Lung (tissue), 12 donors: Measurements from ENCODE around the gene RBSN. TPM values are rescaled to one million over a fixed set of nuclear protein-coding genes. Genes with fewer than 3 reads are reported as not detected.

ENCODE experiments used
- ATAC-seq: fragments of 200-7000 bp; cut with Tn5 transposase; one replicate; pipeline ENCODE4 v1.9.1; 2020; ENCODE audit warnings: moderate number of reproducible peaks; ENCODE audit not compliant: insufficient read depth, low FRiP score
- DNase-seq, 3 donors: peaks; one replicate each; pipeline ENCODE4 v3.0.0-alpha.2; 2013 to 2017
- H3K27ac ChIP-seq, 2 donors: one replicate each; pipeline ENCODE4 v1.5.1; 2013; ENCODE audit warnings: mild to moderate bottlenecking in 2 of 2, moderate library complexity in 2 of 2, control low read depth in 1 of 2, inconsistent platforms in 1 of 2, low read depth in 1 of 2, low read length in 1 of 2
- H3K27me3 ChIP-seq, 3 donors: one replicate each; pipeline ENCODE4 v1.5.1; 2013; ENCODE audit warnings: low read length in 2 of 3; ENCODE audit not compliant: control insufficient read depth in 3 of 3, insufficient read depth in 3 of 3
- H3K36me3 ChIP-seq, 4 donors: one replicate each; pipeline ENCODE4 v1.5.1; 2013; ENCODE audit warnings: low read length in 4 of 4, mild to moderate bottlenecking in 1 of 4, moderate library complexity in 1 of 4; ENCODE audit not compliant: control insufficient read depth in 4 of 4, insufficient read depth in 4 of 4
- H3K4me1 ChIP-seq, 5 donors: one replicate each; pipeline ENCODE4 v1.5.1; 2013; ENCODE audit warnings: low read length in 5 of 5, mild to moderate bottlenecking in 2 of 5, moderate library complexity in 1 of 5; ENCODE audit not compliant: control insufficient read depth in 5 of 5, insufficient read depth in 5 of 5
- H3K4me3 ChIP-seq: one replicate; pipeline ENCODE4 v1.5.1; 2013; ENCODE audit warnings: mild to moderate bottlenecking, control low read depth, moderate library complexity
- H3K9ac ChIP-seq, 2 donors: one replicate each; pipeline ENCODE4 v1.5.1; 2013; ENCODE audit warnings: low read length in 2 of 2, control low read depth in 1 of 2; ENCODE audit not compliant: insufficient read depth in 1 of 2
- H3K9me3 ChIP-seq, 4 donors: one replicate each; pipeline ENCODE4 v1.5.1; 2013; ENCODE audit warnings: low read length in 3 of 4, mild to moderate bottlenecking in 1 of 4, moderate library complexity in 1 of 4; ENCODE audit not compliant: control insufficient read depth in 4 of 4, insufficient read depth in 3 of 4
- WGBS, 2 donors: extraction: QIAGEN DNeasy Blood & Tissue Kit; methylation state at CpG; one replicate each; pipeline ENCODE4 v1.1.7; 2013; 5-methylcytosine and 5-hydroxymethylcytosine counted together
- polyA plus RNA-seq, 2 donors: library from polyadenylated mRNA; stranded (reverse); fragments of 200-250 nt; gene quantifications; one replicate each; pipeline ENCODE4 v1.2.1, GENCODE V29; 2013
- total RNA-seq, 2 donors: library from RNA; depleted of rRNA in 1 of 2; stranded (reverse); fragments of >200 nt in 1 of 2; gene quantifications; one replicate each; pipeline ENCODE4 v1.2.1, GENCODE V29; 2014 to 2021
- TF ChIP-seq, protein P1 (sequence below): IDR thresholded peaks from 2 replicates; pipeline ENCODE4 v1.5.1; 2012; ENCODE audit warnings: mild to moderate bottlenecking; ENCODE audit errors: control extremely low read depth, extremely low read depth
- donor health status: control.
- donor health status: control.
- donor health status: Bipolar disorder and iron deficiency.
- donor health status: healthy.
- donor health status: DM: yes; HTN: yes; CAD: no.

Gene RBSN
- total and polyA plus RNA-seq, 4 donors = 7.9 to 33.8 (median 17.4) TPM

DNA sequence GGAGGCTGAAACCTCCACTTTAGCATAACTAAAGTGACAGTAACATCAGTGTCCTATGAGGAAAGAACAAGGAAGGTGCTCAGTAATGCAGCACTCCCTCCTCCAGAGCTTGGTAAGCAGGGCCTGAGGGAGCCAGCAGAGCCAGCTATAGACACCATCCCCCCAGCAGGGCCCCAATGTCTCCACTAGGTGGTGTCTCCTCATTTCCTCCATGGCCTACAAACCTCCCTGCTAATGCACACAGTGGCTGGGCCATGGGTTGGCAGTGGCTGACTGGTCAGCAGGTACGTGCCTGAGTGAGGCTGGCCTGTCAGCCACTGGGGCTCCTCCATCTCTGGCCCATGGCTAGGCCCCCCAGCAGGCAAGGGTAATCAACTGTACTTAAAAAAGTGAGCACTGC is 47.4 kb downstream of the RBSN start:
- 79 to 95% methylated on average over 1 of the region's 1 CpG for WGBS, 2 donors
- ATAC-seq (peak; percentile 70), DNase-seq (peak in 2 of 3 donors; percentile 17 to 20)
- Histone ChIP-seq H3K9ac (no peak overlapping the region), H3K4me1 (no peaks in the 10 kb centered on the region), H3K27ac (no peak overlapping the region), H3K4me3 (no peak overlapping the region), H3K9me3 (no peaks in the 10 kb centered on the region), H3K36me3 (peaks cover 14 to 41% (median 24%) of the 10 kb centered on the region in 4 donors), H3K27me3 (no peaks in the 10 kb centered on the region)
- TF ChIP-seq, protein P1, sequence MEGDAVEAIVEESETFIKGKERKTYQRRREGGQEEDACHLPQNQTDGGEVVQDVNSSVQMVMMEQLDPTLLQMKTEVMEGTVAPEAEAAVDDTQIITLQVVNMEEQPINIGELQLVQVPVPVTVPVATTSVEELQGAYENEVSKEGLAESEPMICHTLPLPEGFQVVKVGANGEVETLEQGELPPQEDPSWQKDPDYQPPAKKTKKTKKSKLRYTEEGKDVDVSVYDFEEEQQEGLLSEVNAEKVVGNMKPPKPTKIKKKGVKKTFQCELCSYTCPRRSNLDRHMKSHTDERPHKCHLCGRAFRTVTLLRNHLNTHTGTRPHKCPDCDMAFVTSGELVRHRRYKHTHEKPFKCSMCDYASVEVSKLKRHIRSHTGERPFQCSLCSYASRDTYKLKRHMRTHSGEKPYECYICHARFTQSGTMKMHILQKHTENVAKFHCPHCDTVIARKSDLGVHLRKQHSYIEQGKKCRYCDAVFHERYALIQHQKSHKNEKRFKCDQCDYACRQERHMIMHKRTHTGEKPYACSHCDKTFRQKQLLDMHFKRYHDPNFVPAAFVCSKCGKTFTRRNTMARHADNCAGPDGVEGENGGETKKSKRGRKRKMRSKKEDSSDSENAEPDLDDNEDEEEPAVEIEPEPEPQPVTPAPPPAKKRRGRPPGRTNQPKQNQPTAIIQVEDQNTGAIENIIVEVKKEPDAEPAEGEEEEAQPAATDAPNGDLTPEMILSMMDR = peak; percentile 8

GRCh38 chr3:15050405-15051092 is 48.4 kb downstream of the RBSN start:
- WGBS, 2 donors = 84 to 89% methylated on average over 3 of the region's 3 CpGs
- no peak overlapping the region for H3K4me3 ChIP-seq
- H3K9ac ChIP-seq = no peak overlapping the region
- no peaks in the 10 kb centered on the region for H3K4me1 ChIP-seq
- no peaks in the 10 kb centered on the region for H3K9me3 ChIP-seq
- no peaks in the 10 kb centered on the region for H3K27me3 ChIP-seq
- ATAC-seq = no peak
- peaks cover 20 to 41% (median 26%) of the 10 kb centered on the region in 4 donors for H3K36me3 ChIP-seq
- no peak overlapping the region for H3K27ac ChIP-seq
- DNase-seq = no peak
- TF ChIP-seq, protein P1 = no peak

DNA sequence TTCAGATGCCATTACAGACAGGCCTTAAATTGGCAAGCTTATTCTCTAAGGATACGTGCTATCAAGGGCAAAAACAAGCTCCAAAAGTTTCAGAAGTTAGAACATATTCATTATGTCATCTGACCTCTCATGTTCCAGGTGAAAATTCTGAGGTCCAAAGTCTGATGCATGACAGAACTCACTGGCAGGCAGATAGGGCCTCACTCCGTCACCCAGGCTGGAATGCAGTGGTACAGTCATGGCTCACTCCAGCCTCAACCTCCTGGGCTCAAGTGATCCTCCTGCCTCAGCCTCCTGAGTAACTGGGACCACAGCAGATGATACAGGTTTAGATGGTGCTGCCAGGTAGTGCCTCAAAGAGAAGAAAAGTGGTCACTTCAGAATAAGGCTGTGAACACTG is 49.4 kb downstream of the RBSN start:
- TF ChIP-seq, protein P1 = no peak
- Histone ChIP-seq H3K36me3 (peaks cover 20 to 44% (median 34%) of the 10 kb centered on the region in 4 donors), H3K27ac (no peak overlapping the region), H3K27me3 (no peaks in the 10 kb centered on the region), H3K4me1 (no peaks in the 10 kb centered on the region), H3K4me3 (no peak overlapping the region), H3K9ac (no peak overlapping the region), H3K9me3 (no peaks in the 10 kb centered on the region)
- WGBS, 2 donors = 97 to 98% methylated on average over 2 of the region's 2 CpGs
- ATAC-seq (no peak), DNase-seq (no peak)

DNA sequence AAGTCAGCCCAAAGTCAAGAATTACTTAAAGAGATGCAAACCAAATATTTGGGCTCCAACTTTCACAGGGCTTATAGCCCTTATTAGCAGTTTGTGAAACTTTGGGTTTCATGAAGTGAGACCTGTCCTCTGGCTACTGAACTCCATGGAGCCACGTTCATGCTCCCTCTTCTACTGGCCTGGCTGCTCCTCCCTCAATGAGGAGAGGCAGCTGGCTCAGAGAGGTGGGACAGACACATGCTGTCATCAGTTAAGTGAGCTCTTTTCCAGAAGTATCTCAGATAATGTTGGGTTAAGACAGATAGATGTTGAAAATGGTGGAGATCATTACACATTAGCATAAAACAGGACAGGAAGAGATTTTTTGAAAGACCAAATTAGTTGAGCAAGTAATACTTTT is 53.3 kb downstream of the RBSN start:
- WGBS, 2 donors = 73 to 84% methylated on average over 1 of the region's 1 CpG
- Histone ChIP-seq H3K36me3 (peaks cover 25 to 51% (median 39%) of the 10 kb centered on the region in 4 donors), H3K4me3 (no peak overlapping the region), H3K9ac (no peak overlapping the region), H3K9me3 (no peaks in the 10 kb centered on the region), H3K4me1 (peaks cover 2 to 16% (median 10%) of the 10 kb centered on the region in 5 donors), H3K27ac (no peak overlapping the region), H3K27me3 (no peaks in the 10 kb centered on the region)
- no peak for DNase-seq
- no peak for ATAC-seq
- TF ChIP-seq, protein P1 = no peak
